Midbrain (tissue), 1 donor: Measurements from ENCODE around the gene TMEM128.
"Not testable (repeated sequence)": the region's sequence is repeated elsewhere in the genome, so short reads cannot be mapped to it uniquely, and the experiment has no call there.

ENCODE experiments used
- DNase-seq: peaks from one replicate; lab custom pipeline; 2025; lab: John Stamatoyannopoulos, UW

TMEM128 gene

GRCh38 chr4:4254666-4255065, 6.6 kb upstream of the TMEM128 start:
- peak; percentile 85 for DNase-seq

- no peak for DNase-seq
These were observed 6.2 kb upstream of the TMEM128 start for GRCh38 chr4:4254199-4254598.

GRCh38 chr4:4249866-4250265, 1.8 kb upstream of the TMEM128 start:
- no peak for DNase-seq

- not testable (repeated sequence) for DNase-seq
These were observed 1.3 kb upstream of the TMEM128 start for GRCh38 chr4:4249342-4249741.

GRCh38 chr4:4248885-4249203, 821 bp upstream of the TMEM128 start:
- DNase-seq = no peak

GRCh38 chr4:4247696-4248028, 361 bp downstream of the TMEM128 start:
- peak; percentile 64 for DNase-seq

- no peak for DNase-seq
These were observed 2.9 kb downstream of the TMEM128 start for GRCh38 chr4:4245172-4245571.

- DNase-seq = not testable (repeated sequence)
These were observed 8.5 kb downstream of the TMEM128 start for GRCh38 chr4:4239551-4239950.

- DNase-seq = no peak
These were observed 14.4 kb downstream of the TMEM128 start for GRCh38 chr4:4233610-4234009.

GRCh38 chr4:4228356-4228668, 19.7 kb downstream of the TMEM128 start:
- no peak for DNase-seq

GRCh38 chr4:4227510-4228355, 20.3 kb downstream of the TMEM128 start:
- DNase-seq = no peak

GRCh38 chr4:4226606-4227438, 21.2 kb downstream of the TMEM128 start, which contains the start of gene OTOP1:
TSS of gene OTOP1 (minus strand) at chr4:4226929. CDS start at chr4:4226864, 65 bp downstream.
- no peak for DNase-seq

GRCh38 chr4:4225915-4226605, 22.0 kb downstream of the TMEM128 start:
- no peak for DNase-seq

- DNase-seq = no peak
These were observed 30.9 kb downstream of the TMEM128 start for GRCh38 chr4:4217113-4217512.

GRCh38 chr4:4216648-4217047, 31.4 kb downstream of the TMEM128 start:
- no peak for DNase-seq

GRCh38 chr4:4213674-4214073, 34.3 kb downstream of the TMEM128 start:
- not testable (repeated sequence) for DNase-seq

- no peak for DNase-seq
These were observed 41.8 kb downstream of the TMEM128 start for GRCh38 chr4:4206204-4206603.

GRCh38 chr4:4204401-4204745, 43.6 kb downstream of the TMEM128 start:
- DNase-seq = no peak

GRCh38 chr4:4203688-4204400, 44.2 kb downstream of the TMEM128 start:
- DNase-seq = no peak

GRCh38 chr4:4202510-4202909, 45.5 kb downstream of the TMEM128 start:
- DNase-seq = no peak

- no peak for DNase-seq
These were observed 47.4 kb downstream of the TMEM128 start for GRCh38 chr4:4200624-4201023.

GRCh38 chr4:4195354-4195753, 52.7 kb downstream of the TMEM128 start:
- DNase-seq = no peak
